Urothelium cell line (cell line): ENCODE results near the gene MYOF.
"Not testable (repeated sequence)": the region's sequence is repeated elsewhere in the genome, so short reads cannot be mapped to it uniquely, and the experiment has no call there.

Source experiments
- DNase-seq: peaks from one replicate; pipeline ENCODE4 v3.0.0; 2011; ENCODE audit warnings: low spot score, mixed read lengths
- FAIRE-seq: peaks from 2 replicates; lab custom pipeline; 2011; peaks lifted over from hg19 to GRCh38; lab: Jason Lieb, UNC

The MYOF gene

DNA sequence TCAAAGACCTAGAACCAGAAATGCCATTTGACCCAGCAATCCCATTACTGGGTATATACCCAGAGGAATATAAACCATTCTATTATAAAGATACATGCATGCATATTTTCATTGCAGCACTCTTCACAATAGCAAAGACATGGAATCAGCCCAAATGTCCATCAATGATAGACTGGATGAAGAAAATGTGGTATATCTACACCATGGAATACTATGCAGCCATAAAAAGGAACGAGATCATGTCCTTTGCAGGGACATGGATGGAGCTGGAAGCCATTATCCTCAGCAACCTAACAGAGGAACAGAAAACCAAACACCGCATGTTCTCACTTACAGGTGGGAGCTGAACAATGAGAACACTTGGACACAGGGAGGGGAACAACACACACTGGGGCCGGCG, 123.7 kb downstream of the MYOF start:
- not testable (repeated sequence) for FAIRE-seq, DNase-seq

DNA sequence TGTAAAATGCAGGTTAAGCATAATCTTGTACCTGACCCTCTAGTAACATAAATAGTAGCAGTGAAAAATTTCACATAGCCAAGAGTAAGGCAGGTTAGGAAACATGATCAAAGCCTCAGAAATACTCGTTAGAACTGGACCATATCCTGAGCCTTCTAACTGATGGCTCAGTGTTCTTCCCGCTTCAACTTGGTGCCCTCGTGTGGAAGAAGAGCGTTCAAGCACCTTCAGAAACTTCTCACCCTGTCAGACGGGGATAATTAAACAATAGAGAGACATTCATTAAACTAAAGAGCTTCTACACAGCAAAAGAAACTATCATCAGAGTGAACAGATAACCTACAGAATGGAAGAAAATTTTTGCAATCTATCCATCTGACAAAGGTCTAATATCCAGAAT, 124.5 kb downstream of the MYOF start:
- FAIRE-seq (no peak), DNase-seq (peak; percentile 45)

DNA sequence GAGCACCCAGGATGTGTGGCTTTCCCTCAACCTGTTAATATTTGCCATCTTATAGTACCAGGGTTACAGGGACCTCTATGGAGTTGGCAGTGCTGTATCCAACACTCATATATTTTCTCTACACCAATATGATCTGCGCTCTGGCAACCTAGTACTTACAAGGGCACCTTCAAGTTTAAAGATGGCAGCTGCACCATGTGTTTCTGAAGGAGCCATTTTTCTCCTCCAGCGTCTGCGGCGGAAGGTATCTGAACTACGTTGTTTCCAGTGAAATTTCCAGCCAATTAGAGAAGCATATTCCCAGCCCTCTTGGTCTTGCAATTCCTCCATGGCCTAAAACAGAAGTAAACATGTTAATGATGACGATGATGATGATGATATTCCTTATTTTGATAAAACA, 125.6 kb downstream of the MYOF start:
- DNase-seq (no peak), FAIRE-seq (no peak)

DNA sequence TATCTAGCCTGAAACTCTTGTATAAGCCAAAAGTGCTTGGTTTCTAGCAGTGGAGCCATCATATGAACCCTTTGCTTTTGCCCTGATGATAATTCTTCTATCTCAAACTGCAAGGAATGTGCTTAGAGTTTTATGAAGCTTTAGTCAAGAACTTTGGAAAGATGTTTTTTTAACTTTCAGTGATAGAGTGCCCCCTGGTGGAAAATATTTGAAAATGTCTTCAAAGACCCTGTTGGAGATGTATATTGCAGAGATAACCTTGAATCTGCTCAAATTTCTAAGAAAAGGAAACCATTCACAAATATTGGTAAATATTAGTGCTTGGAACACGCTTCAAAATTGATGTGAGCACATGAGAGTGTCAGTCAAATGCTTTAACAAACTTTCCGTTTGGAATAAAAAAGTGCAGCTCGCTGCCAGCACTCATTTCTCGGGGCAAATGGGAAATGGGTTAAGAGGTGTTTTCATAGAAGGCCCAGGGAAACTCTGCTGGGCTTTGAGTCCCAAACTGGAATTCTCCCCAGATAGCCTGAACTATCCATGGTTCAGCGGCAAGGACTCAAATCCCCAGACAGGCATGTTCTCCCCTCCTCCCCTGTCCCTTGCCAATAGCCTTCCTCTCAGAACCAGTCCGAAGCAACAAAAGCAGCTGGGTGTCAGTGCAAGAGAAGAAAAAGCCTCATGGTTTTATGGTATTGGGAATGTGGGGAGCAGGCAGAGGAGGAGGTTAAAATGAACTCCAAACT, 129.3 kb downstream of the MYOF start:
- DNase-seq: peak; percentile 31
- FAIRE-seq: no peak

DNA sequence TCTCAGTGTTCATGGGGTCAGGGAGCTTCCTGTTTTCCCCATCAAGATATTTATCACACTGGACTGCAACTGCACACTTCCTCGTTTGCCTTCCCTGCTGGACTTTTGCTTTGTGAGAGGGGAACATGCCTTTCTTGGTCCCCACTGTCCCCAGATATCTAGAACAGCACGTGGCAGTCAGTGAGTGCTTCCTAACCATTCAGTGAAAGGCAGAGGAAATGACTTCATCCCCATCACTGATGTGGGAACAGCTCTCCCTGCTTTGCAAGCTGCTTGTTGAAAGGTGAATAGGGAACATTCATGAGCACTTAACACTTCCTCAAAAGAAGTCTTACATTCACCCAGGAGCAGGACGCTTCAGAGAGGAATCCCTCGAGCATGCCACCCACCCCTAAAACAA, 135.4 kb downstream of the MYOF start:
- no peak for DNase-seq

DNA sequence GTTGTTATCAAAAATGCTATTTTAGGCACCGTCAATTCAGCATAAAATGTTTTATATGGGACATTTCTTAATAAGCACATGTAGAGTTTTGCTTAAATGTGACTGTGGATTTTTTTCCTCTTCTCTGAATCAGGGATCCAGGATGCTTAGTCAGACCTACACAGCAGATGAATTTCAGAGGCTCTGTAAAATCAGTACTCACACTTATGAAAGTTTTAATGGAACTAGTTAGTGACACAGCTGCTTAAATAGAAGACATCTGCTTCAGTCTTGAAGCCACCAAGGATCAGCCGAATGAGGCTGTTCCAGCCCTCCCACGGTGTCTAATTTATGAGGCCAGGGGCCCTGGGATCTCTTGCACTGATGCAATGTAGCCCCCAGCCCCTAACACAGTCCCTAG, 136.0 kb downstream of the MYOF start:
- no peak for DNase-seq
- no peak for FAIRE-seq

More for the DNA sequence above, 135.4 kb downstream of the MYOF start:
- no peak for FAIRE-seq

DNA sequence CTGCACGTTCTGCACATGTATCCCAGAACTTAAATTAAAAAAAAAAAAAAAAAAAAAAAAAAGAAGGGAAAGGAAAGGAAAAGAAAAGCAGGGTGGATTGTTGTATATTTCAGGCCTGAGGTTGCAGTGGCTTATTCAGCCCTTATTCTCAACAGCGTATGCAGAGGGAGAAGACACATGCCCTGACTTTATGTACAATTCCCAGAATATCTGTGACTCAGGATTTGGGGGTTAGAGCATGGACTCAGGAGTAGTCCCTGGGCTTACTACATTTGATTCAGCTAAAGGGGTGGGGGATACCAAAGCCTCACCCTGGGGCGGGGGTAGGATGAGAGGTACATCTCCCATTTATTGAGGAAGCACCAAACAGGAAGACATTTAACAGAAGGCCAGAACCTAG, 137.4 kb downstream of the MYOF start:
- DNase-seq (no peak), FAIRE-seq (no peak)

DNA sequence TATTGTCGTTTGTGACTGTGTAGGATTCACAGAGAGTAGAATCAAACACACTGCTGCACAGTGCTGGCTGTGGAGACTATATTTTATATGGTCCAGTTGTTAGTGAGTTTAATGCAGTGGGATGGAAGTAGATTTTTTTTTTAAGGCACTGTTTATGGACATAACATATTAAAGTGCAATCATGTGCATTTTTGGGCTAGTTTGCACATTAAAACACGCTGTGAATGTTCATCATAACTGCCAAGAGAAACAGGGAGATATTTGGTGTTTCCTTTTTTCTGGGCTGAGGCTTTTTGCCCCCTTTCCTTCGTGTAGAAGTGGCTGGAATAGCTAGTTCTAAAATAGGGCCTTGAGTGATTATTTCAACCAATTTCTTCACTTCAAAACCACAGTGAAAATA, 139.2 kb downstream of the MYOF start:
- DNase-seq: no peak
- FAIRE-seq: no peak

DNA sequence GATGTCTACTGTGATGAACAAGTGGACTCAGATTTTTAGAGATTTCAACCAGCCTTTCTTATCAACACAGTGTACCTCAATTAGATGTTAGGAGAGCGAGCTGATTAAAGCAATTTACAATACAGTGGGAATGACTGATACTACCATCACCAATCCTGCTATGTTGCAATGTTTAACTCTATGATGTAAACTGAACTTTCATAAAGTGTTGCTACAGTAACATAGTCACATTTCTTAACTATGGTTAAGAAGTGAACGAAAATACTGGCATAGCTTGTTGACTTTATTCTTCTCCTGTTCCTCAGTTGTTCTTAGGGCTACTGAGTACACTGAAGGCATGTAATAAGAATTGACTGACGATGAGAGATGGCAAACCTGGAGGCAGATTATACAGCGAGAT, 139.8 kb downstream of the MYOF start:
- FAIRE-seq: no peak
- DNase-seq: no peak

DNA sequence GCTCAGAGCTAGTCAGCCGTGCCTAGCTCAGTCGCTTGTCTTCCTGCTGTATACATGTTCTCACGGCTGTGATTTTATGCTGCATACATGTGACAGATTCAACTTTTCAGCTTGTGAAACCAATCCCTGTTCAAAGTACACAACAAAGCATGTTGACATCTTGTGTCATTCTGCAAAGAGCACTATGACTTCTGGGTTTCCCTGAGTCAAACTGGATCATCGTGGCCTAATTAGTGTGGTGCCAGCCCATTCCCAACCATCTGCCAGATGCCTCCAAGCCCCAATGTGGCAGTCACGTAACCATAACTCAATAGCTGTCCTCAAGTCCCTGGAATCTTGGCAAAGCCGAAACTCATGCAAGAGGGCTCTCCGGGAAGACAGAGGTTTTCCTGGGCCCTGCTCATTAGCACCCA, 144.8 kb downstream of the MYOF start:
- FAIRE-seq (no peak), DNase-seq (no peak)

DNA sequence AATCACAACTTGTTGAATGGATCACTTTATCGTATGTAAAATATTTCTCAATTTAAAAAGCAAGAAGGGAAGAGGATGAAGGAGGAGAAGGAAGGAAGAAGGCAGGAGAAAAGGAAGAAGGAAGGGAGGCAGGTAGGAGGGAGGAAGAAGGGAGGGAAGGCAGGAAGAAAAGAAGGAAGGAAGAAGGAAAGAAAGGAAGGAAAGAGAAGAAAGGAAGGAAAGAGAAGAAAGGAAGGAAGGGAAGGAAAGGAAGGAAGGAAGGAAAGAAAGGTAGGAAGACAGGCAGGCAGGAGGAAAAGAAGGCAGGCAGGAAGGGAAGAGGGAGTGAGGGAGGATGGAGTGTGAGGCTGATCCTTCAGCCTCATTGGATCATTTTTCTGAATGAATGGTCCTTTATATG, 145.5 kb downstream of the MYOF start:
- FAIRE-seq: no peak

DNA sequence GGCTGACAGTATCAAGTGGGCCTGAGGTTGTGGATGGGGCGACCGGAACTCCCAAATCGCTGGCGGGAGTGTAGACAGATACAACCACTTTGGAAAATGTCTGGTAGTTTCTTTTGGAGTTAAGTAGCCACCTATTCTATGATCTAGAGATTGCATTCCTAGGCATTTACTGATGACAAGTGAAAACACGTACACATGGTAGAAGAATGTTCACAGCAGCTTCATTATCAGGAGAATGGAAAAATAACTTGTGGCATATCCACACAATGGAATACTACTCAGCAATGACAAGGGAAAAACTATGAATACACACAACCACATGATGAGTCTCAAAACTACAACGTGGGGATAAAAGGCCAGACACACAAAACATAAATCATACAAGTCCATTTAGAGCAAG, 146.0 kb downstream of the MYOF start:
- FAIRE-seq: no peak
- DNase-seq: no peak

More for the DNA sequence above, 145.5 kb downstream of the MYOF start:
- DNase-seq: no peak

DNA sequence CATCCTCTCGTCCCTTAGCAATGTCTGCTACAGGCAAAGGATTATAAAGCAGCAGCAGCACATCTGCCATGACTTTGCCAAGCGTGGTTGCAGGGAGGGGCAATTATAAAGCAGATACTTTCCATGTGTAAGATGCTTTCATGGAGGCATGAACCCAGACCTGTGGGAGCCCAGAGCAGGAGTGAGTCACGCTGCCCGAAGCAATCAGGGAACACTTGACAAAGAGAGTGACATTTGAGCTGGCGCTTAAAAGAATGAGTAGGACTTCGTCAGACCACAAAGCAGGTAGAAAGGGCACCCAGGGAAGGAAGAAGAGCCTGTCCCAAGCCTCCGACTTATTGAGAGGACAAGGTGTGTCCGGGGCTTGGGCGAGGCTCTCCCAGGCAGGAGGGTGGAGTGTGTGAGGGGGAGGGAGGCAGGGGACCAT, 147.2 kb downstream of the MYOF start:
- FAIRE-seq (no peak), DNase-seq (peak; percentile 48)

DNA sequence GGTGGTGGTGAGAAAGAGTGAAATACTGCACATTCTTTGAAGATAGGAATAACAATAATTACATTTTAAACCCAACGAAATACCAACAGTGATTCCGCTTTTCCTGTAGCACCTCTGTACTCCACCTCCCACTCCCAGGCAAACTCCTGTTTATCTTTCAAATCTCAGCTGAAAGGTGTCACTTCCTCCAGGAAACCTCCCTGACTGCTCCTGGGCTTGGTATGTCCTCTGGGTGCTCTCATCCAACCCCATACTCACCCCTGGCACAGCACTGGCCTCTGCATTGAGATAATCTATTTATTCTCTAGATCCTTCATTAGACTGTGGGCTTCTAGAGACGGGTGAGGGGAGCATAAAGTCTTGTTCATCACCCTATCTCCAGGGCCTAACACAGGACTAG, 148.0 kb downstream of the MYOF start:
- FAIRE-seq: no peak
- no peak for DNase-seq

DNA sequence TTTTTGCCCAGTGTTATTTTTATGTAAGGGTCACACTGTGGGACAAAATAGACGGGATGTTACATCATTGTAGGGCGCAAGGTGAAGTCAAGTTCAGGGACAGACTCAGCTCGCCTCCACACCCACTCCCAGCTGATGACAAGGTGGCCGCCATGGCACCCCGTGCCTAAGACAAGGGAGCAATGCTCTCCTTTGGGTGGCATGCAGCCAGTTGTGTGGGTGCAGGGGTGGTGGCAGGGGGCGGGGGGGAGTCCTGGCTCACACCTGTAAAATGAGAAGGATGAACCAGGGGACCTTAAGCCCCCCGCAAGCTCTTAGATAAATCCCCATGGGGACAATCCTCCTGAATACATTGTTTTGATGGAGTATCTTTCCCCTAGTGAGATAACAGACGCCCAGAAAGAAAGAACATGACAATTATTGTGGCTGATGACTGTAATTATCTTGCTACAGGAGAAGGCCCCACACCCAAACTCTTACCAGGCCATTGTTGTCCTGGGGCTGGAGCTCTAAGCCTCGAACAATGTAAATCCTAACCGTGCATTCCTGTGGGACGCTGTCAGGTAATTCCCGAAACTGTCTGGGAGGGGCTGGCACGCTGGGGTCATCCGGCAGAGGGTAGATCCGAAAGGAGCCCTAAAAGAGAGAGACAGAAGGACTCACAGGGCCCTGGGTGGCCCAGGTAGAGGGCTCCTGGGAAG, 148.7 kb downstream of the MYOF start:
- no peak for FAIRE-seq

DNA sequence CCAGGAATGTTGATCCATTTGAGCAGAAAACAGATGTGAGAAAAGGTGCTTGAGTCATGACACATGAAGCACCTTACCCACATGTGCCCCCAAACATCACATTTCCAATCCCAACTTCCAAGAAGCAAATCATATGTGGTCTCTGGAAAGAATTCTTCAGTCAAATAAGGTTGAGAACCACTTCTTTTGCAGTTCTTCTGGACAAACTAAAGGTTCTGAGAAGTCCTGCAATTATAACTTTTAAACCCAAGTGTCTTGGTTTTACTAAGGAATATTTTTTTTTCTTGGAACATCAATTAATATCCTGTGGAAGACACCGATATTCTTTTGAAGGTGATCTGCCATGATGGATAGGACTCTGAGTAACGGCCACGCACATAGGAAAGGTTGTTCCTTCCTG, 151.3 kb downstream of the MYOF start:
- DNase-seq (no peak), FAIRE-seq (no peak)

More for the DNA sequence above, 148.7 kb downstream of the MYOF start:
- peak; percentile 64 for DNase-seq

DNA sequence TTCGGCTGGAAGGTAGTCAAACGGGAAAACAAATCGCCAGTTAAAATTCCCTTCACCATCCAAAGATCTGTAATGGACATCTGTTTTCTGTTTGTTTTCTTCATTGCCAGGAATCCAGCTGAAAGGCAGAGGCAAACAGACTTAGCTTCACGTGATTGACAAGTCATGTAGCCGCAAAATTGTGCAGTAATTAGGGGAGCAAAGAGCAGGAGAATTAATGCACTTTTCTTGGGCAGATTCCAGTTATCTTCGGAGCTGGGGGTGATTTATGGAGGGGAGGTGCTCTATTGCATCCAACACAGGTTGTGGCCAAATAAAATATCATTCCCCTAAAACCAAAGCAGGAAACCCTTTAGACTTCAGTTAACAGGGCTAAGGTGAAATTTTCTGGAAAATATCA, 162.2 kb downstream of the MYOF start:
- DNase-seq (no peak), FAIRE-seq (no peak)

DNA sequence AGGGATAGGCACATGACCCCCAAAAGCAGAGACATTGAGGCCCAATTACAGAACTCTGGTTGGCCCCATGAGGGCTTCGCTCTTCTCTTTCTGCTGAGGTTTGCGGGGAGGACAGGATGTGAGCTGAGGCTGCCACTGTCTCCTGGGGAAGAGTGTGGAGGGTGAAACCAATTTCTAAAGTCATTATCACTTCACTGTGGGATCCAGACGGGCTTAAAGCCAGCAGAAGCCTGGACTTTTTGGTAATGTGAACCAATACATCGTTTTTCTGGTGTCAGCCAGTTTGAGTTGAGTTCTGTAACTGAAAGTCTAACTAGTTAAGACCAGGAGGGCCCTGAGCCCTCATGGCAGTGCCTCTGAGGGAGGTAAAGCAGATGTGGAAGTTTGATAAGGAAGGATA, 163.0 kb downstream of the MYOF start:
- no peak for FAIRE-seq
- no peak for DNase-seq

DNA sequence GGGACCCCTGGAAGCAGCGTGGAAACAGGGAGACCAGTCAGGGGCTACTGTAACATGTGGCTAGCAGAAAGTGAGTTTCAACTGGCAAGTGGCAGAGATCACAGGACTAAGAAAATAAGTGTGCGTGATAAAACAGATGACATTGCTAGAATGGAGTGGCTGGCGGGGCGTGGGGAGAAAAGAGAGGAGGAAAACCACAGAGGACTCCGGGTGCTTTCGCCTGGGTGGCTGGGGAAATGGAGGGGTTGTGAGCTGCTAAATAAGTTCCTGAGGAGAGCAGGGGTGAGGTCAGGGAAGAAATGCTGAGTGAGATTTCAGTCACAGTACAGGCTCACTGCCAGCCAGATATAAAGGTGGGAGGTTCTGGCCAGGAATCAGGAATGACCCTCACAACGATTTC, 166.9 kb downstream of the MYOF start:
- FAIRE-seq: no peak
- DNase-seq: no peak

DNA sequence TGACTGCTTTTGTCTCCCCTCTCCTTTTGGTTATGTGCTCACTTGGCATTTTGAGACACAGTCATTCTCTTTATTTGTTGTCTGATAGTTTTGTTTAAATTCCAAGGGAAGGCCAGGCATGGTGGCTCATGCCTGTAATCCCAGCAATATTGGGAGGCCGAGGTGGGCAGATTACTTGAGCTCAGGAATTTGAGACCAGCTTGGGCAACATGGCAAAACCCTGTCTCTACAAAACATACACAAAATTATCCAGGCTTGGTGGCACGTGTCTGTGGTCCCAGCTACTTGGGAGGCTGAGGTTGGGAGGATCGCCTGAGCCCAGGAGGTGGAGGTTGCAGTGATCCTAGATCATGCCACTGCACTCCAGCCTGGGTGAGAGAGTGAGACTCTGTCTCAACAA, 167.5 kb downstream of the MYOF start:
- not testable (repeated sequence) for DNase-seq, FAIRE-seq

DNA sequence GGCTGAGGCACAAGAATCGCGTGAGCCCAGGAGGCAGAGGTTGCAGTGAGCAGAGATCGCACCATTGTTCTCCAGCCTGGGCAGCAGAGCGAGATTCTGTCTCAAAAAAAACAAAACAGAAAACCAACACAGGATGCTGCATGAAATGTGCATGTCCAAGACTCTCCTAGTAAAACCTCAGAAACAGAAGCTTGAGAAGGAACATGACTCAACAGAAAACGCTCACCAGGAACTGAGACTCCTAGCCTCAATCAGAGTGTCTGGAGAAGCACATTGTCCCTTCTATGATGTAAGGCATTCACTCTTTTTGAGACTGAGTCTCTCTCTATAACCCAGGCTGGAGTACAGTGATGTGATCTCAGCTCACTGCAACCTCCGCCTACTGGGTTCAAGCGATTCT, 168.3 kb downstream of the MYOF start:
- no peak for FAIRE-seq
- no peak for DNase-seq

DNA sequence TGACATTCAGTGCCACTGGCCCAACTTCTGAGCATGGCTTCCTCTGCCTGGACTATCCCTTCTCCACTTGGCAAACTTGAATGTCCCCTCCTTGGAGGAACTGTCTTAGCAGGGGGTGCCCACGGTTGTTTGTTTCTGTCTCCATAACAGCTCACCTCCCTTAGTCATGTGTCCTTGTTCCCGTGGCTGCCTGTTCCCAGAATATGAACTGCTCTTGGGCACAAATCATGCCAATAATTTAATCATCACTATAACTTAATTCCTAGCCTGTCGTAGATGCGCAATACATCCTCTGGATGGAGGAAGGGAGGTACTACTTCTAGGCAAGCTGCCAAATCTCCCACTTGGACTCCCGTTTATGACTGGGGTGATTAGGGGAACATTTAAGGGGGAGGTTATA, 173.1 kb downstream of the MYOF start:
- no peak for DNase-seq
- FAIRE-seq: no peak
